ENCODE results near the gene INPP5J.

DNA sequence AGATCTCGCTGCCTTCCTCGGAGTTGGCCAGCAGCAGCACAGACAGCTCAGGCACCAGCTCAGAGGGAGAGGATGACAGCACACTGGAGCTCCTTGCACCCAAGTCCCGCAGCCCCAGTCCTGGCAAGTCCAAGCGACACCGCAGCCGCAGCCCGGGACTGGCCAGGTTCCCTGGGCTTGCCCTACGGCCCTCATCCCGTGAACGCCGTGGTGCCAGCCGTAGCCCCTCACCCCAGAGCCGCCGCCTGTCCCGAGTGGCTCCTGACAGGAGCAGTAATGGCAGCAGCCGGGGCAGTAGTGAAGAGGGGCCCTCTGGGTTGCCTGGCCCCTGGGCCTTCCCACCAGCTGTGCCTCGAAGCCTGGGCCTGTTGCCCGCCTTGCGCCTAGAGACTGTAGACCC is 11.1 kb downstream of the INPP5J start:
- TF ChIP-seq CTCF (IDR thresholded peaks at IDR 0.05; ENCODE audit: poor library complexity) (no peak), EZH2 (IDR thresholded peaks at IDR 0.05; ENCODE audit: borderline replicate concordance) (no peak)

All from hepatocyte (in vitro differentiated cells).